ENCODE results near the gene TCEA3.

GRCh38 chr1:23462766-23463165 is 38.2 kb upstream of the TCEA3 start:
- TF ChIP-seq CTCF (IDR thresholded peaks at IDR 0.05) (no peak), POLR2A (IDR thresholded peaks at IDR 0.05) (no peak), POLR2AphosphoS5 (IDR thresholded peaks at IDR 0.05) (no peak)

All from breast epithelium (tissue), 3 donors.